Measurements from ENCODE around the gene NPHS2. TPM values are rescaled to one million over a fixed set of nuclear protein-coding genes. Genes with fewer than 3 reads are reported as not detected.

NPHS2 gene
- total and polyA plus RNA-seq, 4 donors, result 0.67 to 2.6 TPM; not detected in 2

- no peak overlapping the region for H3K27ac ChIP-seq (ENCODE audit: low read depth, low read length)
- no peak overlapping the region for H3K4me3 ChIP-seq (ENCODE audit: low read depth, low read length)
- H3K27me3 ChIP-seq (ENCODE audit: control insufficient read depth, insufficient read depth, low read length), result no peaks in the 10 kb centered on the region
- H3K9me3 ChIP-seq (ENCODE audit: control insufficient read depth, insufficient read depth, low read length), result no peaks in the 10 kb centered on the region
- WGBS (ENCODE audit: insufficient coverage), result 0% methylated on average over 1 of the region's 4 CpGs
- H3K4me1 ChIP-seq (ENCODE audit: control insufficient read depth, insufficient read depth, low read length), result no peaks in the 10 kb centered on the region
- DNase-seq (ENCODE audit: low read depth in 4 of 6, low spot score in 6 of 6), result no peak
- H3K36me3 ChIP-seq (ENCODE audit: control insufficient read depth, insufficient read depth, low read length), result no peaks in the 10 kb centered on the region
Observed at GRCh38 chr1:179509384-179509783, 66.4 kb downstream of the NPHS2 start.

DNA sequence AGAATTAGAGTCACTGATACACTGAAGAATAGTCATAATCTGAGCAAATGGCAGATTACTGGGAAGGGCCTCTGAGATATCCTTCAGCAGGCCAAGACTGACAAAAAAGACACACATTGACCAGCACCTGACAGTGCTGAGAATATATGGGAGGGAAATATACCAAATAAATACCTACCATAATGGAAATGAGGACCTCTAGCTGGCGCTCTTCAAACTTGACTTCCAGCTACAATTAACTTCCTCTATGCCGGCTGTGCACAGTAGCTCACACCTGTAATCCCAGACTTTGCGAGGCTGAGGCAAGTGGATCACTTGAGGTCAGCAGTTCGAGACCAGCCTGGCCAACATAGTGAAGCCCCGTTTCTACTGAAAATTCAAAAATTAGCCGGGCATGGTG, 69.5 kb downstream of the NPHS2 start:
- Histone ChIP-seq H3K27me3 (ENCODE audit: control insufficient read depth, insufficient read depth, low read length) (no peaks in the 10 kb centered on the region), H3K9me3 (ENCODE audit: control insufficient read depth, insufficient read depth, low read length) (no peaks in the 10 kb centered on the region), H3K27ac (ENCODE audit: low read depth, low read length) (no peak overlapping the region), H3K36me3 (ENCODE audit: control insufficient read depth, insufficient read depth, low read length) (no peaks in the 10 kb centered on the region), H3K4me1 (ENCODE audit: control insufficient read depth, insufficient read depth, low read length) (no peaks in the 10 kb centered on the region), H3K4me3 (ENCODE audit: low read depth, low read length) (no peak overlapping the region)
- 98% methylated on average over 6 of the region's 6 CpGs for WGBS (ENCODE audit: insufficient coverage)
- DNase-seq (ENCODE audit: low read depth in 4 of 6, low spot score in 6 of 6), result no peak

Small RNAs within 50 kb of the gene (small RNA-seq; reads per million reads assigned to genes)
- gene RNU5F-2P (ENCODE audit: low replicate concordance), result 0.18 reads per million

Other genes starting within 250 kb of the NPHS2 start
- 1 to 10 TPM; 1.2 to 2.4 TPM for gene AXDND1, start 210.0 kb downstream of the NPHS2 start, total RNA-seq
- gene AXDND1, start 210.0 kb downstream of the NPHS2 start, polyA plus RNA-seq (ENCODE audit: insufficient read length in 2 of 2), result under 1 TPM; 0.59 to 0.60 TPM
- 1 to 10 TPM in 1 of 2 donors, under 1 TPM in 1; 0.88 to 3.9 TPM for gene TDRD5, start 15.9 kb upstream of the NPHS2 start, total RNA-seq
- 1 to 10 TPM; 1.1 to 2.3 TPM for gene TDRD5, start 15.9 kb upstream of the NPHS2 start, polyA plus RNA-seq (ENCODE audit: insufficient read length in 2 of 2)
- gene FAM163A, start 167.3 kb upstream of the NPHS2 start, total RNA-seq, result 1 to 10 TPM in 1 of 2 donors, under 1 TPM in 1; 0.55 to 1.9 TPM
- gene FAM163A, start 167.3 kb upstream of the NPHS2 start, polyA plus RNA-seq (ENCODE audit: insufficient read length in 2 of 2), result 1 to 10 TPM; 3.1 to 4.2 TPM